GOT3 (cell line): Measurements from ENCODE around the gene SRL.
A peak's percentile ranks its signal among the peaks of the same experiment; 100 is the strongest.
"Not testable (repeated sequence)": the region's sequence is repeated elsewhere in the genome, so short reads cannot be mapped to it uniquely, and the experiment has no call there.

ENCODE experiments used
- DNase-seq: peaks from one replicate; lab custom pipeline; 2025; ENCODE audit warnings: mixed read lengths; lab: John Stamatoyannopoulos, UW

SRL gene

GRCh38 chr16:4260360-4260759, 18.5 kb upstream of the SRL start:
- DNase-seq, result no peak

- DNase-seq, result no peak
These were observed 16.0 kb upstream of the SRL start for GRCh38 chr16:4257646-4258556.

GRCh38 chr16:4253394-4254150, 11.7 kb upstream of the SRL start:
- DNase-seq, result peak; percentile 97

GRCh38 chr16:4253012-4253393, 11.1 kb upstream of the SRL start:
- DNase-seq, result not testable (repeated sequence)

- DNase-seq, result no peak
These were observed 7.8 kb upstream of the SRL start for GRCh38 chr16:4249530-4250308.

- no peak for DNase-seq
These were observed 5.5 kb upstream of the SRL start for GRCh38 chr16:4247460-4247784.

- DNase-seq, result no peak
These were observed 5.0 kb upstream of the SRL start for GRCh38 chr16:4246777-4247459.

GRCh38 chr16:4245077-4245791, 3.4 kb upstream of the SRL start:
- no peak for DNase-seq

GRCh38 chr16:4244254-4245076, 2.6 kb upstream of the SRL start:
- no peak for DNase-seq

- no peak for DNase-seq
These were observed 487 bp downstream of the SRL start for GRCh38 chr16:4241258-4241927.

- no peak for DNase-seq
These were observed 1.3 kb downstream of the SRL start for GRCh38 chr16:4240624-4241023.

- no peak for DNase-seq
These were observed 2.2 kb downstream of the SRL start for GRCh38 chr16:4239682-4240175.

- DNase-seq, result no peak
These were observed 2.9 kb downstream of the SRL start for GRCh38 chr16:4239020-4239419.

GRCh38 chr16:4233431-4233830, 8.4 kb downstream of the SRL start:
- no peak for DNase-seq

GRCh38 chr16:4232541-4233386, 9.1 kb downstream of the SRL start:
- no peak for DNase-seq

GRCh38 chr16:4231886-4232285, 10.0 kb downstream of the SRL start:
- no peak for DNase-seq

- DNase-seq, result no peak
These were observed 10.5 kb downstream of the SRL start for GRCh38 chr16:4231367-4231766.

- no peak for DNase-seq
These were observed 14.9 kb downstream of the SRL start for GRCh38 chr16:4227040-4227332.
